Ammon's horn (tissue), 1 donor: ENCODE data around the gene ECHS1.
A peak's percentile ranks its signal among the peaks of the same experiment; 100 is the strongest.
"Not testable (repeated sequence)": the region's sequence is repeated elsewhere in the genome, so short reads cannot be mapped to it uniquely, and the experiment has no call there.

Source experiments
- DNase-seq: peaks from one replicate; pipeline ENCODE4 v3.0.0-alpha.2; 2016; ENCODE audit warnings: low spot score

ECHS1 gene

DNA sequence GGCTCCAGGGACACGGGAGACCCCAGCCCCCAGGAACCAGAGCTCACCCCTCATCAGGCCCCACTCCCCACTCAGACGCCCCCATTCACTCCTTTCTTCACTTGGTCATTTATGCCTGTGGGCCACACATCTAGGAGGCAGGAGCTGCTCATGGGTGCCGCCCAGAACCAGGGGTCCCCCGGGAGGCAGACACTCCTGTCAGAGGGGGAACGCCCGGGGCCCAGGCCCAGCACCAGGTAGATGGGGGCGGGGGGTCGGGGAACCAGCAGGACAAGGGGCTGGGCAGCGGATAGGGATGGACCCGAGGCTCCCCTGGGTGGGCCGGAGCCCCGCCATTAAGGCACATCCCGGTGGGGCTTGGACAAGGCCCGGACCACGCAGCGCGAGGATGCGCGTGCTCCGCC, 48.3 kb downstream of the ECHS1 start:
- no peak for DNase-seq

DNA sequence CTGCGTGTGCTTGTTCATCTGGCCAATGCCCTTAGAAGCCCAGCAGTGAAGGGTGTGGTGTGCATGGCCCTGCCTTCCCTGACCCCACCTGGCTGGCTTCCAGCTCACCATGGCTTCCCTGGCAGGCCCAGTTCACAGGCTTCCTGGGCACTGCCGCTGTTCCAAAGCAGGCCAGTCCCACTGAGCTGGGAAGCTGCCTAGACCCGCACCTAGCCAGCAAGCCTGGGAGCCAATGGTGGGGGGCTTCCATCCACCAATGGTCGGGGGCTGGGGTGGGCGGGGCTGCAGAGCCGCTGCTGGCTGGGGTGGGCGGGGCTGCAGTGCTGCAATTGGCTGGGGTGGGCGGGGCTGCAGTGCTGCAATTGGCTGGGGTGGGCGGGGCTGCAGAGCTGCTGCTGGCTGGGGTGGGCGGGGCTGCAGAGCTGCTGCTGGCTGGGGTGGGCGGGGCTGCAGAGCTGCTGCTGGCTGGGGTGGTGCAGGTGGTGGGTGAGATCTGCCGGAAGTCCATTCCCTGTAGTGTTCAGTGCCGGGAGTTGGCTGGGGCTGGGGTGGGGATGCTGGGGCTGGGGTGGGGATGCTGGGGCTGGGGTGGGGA, 48.9 kb downstream of the ECHS1 start:
- peak; percentile 40 for DNase-seq

DNA sequence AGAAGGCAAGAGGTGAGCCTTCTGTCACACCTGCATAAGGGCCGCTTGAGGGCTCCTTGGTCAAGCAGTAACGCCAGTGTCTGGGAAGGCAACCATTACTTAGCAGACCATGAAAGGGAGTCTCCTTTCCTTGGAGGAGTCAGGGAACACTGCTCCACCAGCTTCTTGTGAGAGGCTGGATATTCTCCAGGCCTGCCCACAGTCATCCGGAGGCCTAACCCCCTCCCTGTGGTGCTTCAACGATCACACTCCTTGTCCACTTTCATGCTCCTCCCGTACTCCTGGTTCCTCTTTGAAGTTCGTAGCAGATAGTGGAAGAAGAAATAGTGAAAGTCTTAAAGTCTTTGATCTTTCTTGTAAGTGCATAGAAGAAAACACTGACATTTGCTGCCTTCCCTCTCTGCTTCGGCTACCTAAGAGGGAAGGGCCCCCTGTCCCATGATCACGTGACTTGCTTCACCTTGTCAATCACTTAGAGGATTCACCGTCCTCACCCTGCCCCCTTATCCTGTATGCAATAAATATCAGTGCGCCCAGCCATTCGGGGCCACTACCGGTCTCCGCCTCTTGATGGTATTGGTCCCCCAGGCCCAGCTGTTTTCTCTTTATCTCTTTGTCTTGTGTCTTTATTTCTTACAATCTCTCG, 51.0 kb downstream of the ECHS1 start:
- not testable (repeated sequence) for DNase-seq

DNA sequence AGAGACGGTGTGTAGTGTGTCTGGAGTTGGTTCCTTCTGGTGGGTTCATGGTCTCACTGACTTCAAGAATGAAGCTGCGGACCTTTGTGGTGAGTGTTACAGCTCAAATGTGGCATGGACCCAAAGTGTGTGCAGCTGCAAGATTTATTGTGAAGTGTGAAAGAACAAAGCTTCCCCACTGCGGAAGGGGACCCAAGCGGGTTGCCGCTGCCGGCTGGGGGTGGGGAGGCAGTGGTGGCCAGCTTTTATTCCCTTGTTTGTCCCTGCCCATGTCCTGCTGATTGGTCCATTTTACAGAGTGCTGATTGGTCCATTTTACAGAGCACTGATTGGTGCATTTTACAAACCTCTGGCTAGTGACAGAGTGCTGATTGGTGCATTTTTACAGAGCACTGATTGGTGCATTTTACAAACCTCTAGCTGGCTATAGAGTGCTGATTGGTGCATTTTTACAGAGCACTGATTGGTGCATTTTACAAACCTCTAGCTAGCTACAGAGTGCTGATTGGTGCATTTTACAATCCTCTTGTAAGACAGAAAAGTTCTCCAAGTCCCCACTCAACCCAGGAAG, 52.2 kb downstream of the ECHS1 start:
- DNase-seq, result not testable (repeated sequence)

DNA sequence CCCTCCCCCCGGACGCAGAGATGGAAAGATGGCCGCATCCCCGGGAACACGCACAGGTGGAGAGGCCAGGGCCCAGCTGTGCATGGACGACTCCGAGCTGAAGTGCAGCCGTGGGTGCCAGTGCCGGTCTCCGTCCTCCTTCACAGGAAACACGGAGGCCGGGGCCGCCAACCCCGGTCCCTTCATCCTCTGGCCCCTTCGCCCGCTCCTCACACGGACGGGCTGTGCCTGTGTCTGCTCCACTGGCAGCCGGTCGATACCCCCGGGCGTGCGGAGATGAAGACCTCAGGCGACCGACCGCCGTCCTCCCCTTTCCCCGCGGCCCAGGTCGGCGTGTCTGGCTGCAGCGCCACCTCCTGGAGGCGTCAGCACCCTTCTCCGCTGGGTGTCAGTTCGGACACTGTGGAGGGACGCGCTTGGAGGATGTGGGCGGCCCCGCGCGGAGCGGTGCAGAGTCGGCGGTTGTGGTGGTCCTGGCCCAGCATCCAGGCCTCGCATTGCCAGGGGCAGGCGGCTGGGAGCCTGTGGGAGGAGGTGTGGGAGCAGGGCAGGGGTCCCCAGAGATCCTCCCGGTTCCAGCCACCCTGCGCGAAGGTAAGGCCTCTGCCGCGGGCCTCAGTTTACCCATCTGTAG, 54.5 kb downstream of the ECHS1 start:
- peak; percentile 56 for DNase-seq

DNA sequence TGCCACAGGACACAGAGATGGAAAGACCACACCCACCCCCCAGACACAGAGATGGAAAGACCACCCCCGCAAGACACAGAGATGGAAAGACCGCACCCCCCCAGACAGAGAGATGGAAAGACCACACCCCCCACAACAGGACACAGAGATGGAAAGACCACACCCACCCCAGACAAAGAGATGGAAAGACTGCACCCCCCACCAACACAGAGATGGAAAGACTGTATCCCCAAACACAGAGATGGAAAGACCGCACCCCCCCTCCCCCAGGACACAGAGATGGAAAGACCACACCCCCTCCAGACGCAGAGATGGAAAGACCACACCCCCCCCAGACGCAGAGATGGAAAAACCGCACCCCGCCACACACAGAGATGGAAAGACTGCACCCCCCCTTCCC, 56.4 kb downstream of the ECHS1 start:
- no peak for DNase-seq

DNA sequence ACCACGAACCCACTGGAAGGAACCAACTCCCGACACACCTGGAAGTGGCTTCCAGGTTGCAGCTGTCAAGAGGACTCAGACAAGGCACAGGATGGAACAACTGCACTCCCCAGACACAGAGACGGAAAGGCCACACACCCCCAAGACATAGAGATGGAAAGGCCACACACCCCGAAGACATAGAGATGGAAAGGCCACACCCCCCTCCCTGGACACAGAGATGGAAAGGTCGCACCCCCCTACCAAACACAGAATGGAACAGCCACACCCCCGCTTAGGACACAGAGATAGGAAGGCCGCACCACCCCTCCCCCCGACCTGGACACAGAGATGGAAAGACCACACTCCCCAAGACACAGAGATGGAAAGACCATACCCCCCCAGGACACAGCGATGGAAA, 56.9 kb downstream of the ECHS1 start:
- DNase-seq, result no peak

DNA sequence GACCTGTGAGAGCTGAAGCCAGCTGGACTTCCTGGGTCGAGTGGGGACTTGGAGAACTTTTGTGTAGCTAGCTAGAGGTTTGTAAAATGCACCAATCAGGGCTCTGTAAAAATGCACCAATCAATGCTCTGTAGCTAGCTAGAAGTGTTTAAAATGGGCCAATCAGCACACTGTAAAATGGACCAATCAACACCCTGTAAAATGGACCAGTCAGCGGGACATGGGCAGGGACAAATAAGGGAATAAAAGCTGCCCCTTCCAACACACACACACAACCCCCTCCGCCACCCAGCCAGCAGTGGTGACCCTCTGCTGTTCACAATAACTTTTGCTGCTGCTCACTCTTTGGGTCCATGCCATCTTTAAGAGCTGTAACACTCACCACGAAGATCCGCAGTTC, 57.3 kb downstream of the ECHS1 start:
- no peak for DNase-seq

DNA sequence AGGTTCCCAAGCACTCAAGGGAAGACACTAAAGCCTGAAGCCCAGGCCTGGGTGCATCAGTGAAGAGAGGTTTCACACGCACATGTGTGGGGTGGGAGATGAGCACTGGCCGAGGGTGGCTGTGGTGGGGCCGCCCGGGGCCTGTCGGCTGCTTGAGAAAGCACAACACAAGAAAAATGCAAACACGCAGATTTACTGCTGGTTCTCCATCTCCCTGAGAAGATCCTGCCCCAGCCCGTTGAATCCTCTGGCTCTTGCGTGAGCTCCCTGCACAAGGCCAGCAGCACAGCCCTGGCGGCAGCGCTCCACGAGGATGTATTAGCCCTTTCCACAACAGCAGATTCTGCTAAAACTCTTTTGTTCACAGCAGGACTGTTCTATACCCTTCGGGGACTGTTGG, 58.2 kb downstream of the ECHS1 start:
- no peak for DNase-seq

DNA sequence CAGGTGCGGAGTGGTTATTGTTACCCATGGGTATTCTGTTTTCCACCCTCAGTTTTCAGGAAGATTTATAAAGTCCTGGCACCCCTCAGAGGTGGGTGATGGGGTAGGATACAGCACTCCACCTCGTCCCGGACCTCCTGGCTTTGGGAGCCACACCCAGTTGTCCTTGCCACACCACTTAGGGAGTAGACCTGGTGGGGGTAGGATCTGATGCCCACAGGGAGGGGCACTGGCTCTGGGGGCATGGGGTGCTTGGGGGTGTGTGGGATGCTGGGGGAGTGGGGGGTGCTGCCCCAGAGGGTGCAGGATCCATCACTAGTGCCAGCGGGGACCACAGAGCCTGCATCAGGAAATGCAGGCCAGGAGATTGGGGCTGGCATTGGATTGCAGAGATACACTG, 60.0 kb downstream of the ECHS1 start:
- no peak for DNase-seq

DNA sequence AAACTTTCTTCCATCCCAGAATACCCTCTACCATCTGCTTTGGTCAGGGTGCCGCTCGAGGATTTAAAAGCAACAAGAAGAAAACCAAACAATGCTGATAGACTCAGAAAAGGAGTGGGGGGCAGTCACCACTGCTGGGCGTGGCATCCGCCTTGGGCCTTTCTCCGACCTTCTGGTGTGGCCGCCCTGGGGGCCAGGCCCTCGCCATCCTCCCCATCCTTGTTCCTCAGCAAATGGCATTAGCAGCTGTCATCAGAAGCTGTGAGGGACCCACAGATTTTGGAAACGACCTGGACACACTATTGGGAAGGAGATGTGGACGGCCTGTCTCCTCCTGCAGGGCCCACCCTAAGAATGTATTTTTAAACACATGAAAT, 60.4 kb downstream of the ECHS1 start:
- DNase-seq, result no peak
